ENCODE data around the gene B4GALNT2. TPM values are rescaled to one million over a fixed set of nuclear protein-coding genes. Genes with fewer than 3 reads are reported as not detected.

B4GALNT2 gene
- total RNA-seq, 1 donor from 2014 or later = not detected

DNA sequence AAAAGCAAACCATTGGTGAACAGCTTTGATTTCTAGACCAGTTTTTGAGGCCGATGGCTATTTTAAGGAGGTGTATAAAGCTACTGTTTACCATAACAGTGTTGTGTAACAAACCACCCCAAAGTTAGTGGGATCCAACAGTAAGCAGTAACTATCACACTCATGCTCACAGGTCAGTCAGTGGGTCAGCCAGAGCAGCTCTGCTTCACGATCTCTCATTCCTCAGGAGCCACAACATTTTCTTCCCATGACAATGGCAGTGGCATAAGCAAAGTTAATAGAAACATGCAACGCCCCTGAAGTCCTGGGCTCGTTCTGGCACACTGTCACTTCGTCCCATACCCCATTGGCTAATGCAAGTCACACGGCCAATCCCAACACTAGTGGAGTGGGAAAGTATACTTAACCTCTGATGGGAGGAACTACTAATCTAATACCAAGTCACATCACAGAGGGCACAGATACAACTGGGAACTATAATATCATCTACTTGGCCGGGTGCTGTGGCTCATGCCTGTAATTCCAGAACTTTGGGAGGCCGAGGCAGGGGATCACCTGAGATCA is 28.0 kb upstream of the B4GALNT2 start:
- DNase-seq (ENCODE audit: extremely low spot score in 2 of 2) = no peak
- Histone ChIP-seq H3K4me1 (peaks cover 3% of the 10 kb centered on the region), H3K9me3 (no peaks in the 10 kb centered on the region), H3K27me3 (no peaks in the 10 kb centered on the region), H3K36me3 (no peaks in the 10 kb centered on the region), H3K4me3 (no peak overlapping the region), H3K27ac (no peak overlapping the region)
- intact Hi-C loops (cut with DNase I) = no loop called here
- TF ChIP-seq POLR2AphosphoS5 (IDR thresholded peaks at IDR 0.05; ENCODE audit: insufficient read depth in 1 of 2, low read depth in 1 of 2) (no peak), POLR2A (IDR thresholded peaks at IDR 0.05) (no peak)
- TF ChIP-seq, protein P1, sequence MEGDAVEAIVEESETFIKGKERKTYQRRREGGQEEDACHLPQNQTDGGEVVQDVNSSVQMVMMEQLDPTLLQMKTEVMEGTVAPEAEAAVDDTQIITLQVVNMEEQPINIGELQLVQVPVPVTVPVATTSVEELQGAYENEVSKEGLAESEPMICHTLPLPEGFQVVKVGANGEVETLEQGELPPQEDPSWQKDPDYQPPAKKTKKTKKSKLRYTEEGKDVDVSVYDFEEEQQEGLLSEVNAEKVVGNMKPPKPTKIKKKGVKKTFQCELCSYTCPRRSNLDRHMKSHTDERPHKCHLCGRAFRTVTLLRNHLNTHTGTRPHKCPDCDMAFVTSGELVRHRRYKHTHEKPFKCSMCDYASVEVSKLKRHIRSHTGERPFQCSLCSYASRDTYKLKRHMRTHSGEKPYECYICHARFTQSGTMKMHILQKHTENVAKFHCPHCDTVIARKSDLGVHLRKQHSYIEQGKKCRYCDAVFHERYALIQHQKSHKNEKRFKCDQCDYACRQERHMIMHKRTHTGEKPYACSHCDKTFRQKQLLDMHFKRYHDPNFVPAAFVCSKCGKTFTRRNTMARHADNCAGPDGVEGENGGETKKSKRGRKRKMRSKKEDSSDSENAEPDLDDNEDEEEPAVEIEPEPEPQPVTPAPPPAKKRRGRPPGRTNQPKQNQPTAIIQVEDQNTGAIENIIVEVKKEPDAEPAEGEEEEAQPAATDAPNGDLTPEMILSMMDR (IDR thresholded peaks at IDR 0.05) = no peak

- H3K36me3 ChIP-seq = no peaks in the 10 kb centered on the region
- no peaks in the 10 kb centered on the region for H3K4me1 ChIP-seq
- intact Hi-C loops (cut with DNase I) = no loop called here
- no peaks in the 10 kb centered on the region for H3K27me3 ChIP-seq
- H3K4me3 ChIP-seq = no peak overlapping the region
- no peak for DNase-seq (ENCODE audit: extremely low spot score in 2 of 2)
- no peaks in the 10 kb centered on the region for H3K9me3 ChIP-seq
- H3K27ac ChIP-seq = no peak overlapping the region
- TF ChIP-seq, protein P1 (IDR thresholded peaks at IDR 0.05) = no peak
- TF ChIP-seq POLR2A (IDR thresholded peaks at IDR 0.05) (no peak), POLR2AphosphoS5 (IDR thresholded peaks at IDR 0.05; ENCODE audit: insufficient read depth in 1 of 2, low read depth in 1 of 2) (no peak)
These were observed 26.0 kb upstream of the B4GALNT2 start for GRCh38 chr17:49106321-49107210.

- no peaks in the 10 kb centered on the region for H3K4me1 ChIP-seq
- TF ChIP-seq POLR2A (IDR thresholded peaks at IDR 0.05) = no peak
- no peak for TF ChIP-seq POLR2AphosphoS5 (IDR thresholded peaks at IDR 0.05; ENCODE audit: insufficient read depth in 1 of 2, low read depth in 1 of 2)
- TF ChIP-seq, protein P1 (IDR thresholded peaks at IDR 0.05) = no peak
These were observed 25.4 kb upstream of the B4GALNT2 start for GRCh38 chr17:49107211-49107557.

DNA sequence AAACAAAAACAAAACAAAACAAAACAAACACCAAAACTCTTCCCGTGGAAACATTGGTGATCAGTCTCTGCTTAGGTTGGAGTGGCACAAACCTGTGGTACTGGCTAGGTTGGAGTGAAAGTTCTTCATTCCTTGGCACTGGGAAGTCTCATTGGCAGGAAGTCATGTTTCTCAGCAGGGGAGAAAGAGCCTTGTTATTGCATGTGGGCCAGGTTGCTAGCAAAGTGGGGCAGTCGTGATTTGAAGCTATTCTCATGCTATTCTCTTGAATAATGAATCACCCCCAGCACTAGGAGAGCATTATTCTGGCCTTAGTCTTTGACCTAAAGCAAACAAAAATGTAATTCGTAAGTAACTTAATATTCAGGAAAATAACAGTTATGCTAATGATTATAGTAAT is 24.3 kb upstream of the B4GALNT2 start:
- Histone ChIP-seq H3K27ac (no peak overlapping the region), H3K9me3 (no peaks in the 10 kb centered on the region), H3K4me1 (no peaks in the 10 kb centered on the region), H3K36me3 (no peaks in the 10 kb centered on the region), H3K4me3 (no peak overlapping the region), H3K27me3 (no peaks in the 10 kb centered on the region)
- intact Hi-C loops (cut with DNase I) = no loop called here
- TF ChIP-seq POLR2A (IDR thresholded peaks at IDR 0.05) = no peak
- TF ChIP-seq, protein P1 (IDR thresholded peaks at IDR 0.05) = no peak
- no peak for TF ChIP-seq POLR2AphosphoS5 (IDR thresholded peaks at IDR 0.05; ENCODE audit: insufficient read depth in 1 of 2, low read depth in 1 of 2)
- no peak for DNase-seq (ENCODE audit: extremely low spot score in 2 of 2)

More at GRCh38 chr17:49107211-49107557, 25.4 kb upstream of the B4GALNT2 start:
- intact Hi-C loops (cut with DNase I) = no loop called here
- H3K36me3 ChIP-seq = no peaks in the 10 kb centered on the region
- no peak overlapping the region for H3K27ac ChIP-seq
- H3K9me3 ChIP-seq = no peaks in the 10 kb centered on the region
- no peak overlapping the region for H3K4me3 ChIP-seq
- H3K27me3 ChIP-seq = no peaks in the 10 kb centered on the region
- no peak for DNase-seq (ENCODE audit: extremely low spot score in 2 of 2)

DNA sequence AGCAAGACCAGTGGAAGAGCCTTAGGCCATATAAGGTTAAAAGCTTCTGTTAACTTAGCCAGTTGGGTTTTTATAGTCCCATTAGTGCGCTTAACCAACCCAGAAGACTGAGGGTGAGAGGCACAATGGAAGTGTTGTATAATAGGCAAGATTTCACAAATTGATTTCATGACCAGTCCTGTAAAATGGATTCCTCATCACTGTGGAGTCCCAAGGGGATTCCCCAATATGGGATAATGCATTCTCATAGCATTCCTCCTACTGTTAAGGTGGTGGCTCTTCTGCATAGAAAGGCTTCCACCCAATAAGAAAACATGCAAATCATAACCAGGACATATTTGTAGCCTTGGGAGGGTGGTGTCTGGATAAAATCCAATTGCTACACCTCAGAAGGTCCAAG is 22.1 kb upstream of the B4GALNT2 start:
- Histone ChIP-seq H3K4me1 (no peaks in the 10 kb centered on the region), H3K4me3 (no peak overlapping the region), H3K36me3 (no peaks in the 10 kb centered on the region), H3K27me3 (no peaks in the 10 kb centered on the region), H3K27ac (no peak overlapping the region), H3K9me3 (no peaks in the 10 kb centered on the region)
- TF ChIP-seq, protein P1 (IDR thresholded peaks at IDR 0.05) = no peak
- TF ChIP-seq POLR2A (IDR thresholded peaks at IDR 0.05) = no peak
- TF ChIP-seq POLR2AphosphoS5 (IDR thresholded peaks at IDR 0.05; ENCODE audit: insufficient read depth in 1 of 2, low read depth in 1 of 2) = no peak
- no peak for DNase-seq (ENCODE audit: extremely low spot score in 2 of 2)
- intact Hi-C loops (cut with DNase I) = no loop called here
